ENCODE measurements around the gene LMAN2L.

Gene LMAN2L

GRCh38 chr2:96661324-96661723 lies 78.5 kb downstream of the LMAN2L start:
- Histone ChIP-seq H3K36me3 (no peaks in the 10 kb centered on the region), H3K27ac (no peak overlapping the region), H3K4me3 (ENCODE audit: low read depth in 1 of 2, low read length in 1 of 2) (no peak overlapping the region), H3K27me3 (no peaks in the 10 kb centered on the region), H3K4me1 (ENCODE audit: control insufficient read depth in 1 of 2, insufficient read depth in 1 of 2, low read depth in 1 of 2, low read length in 1 of 2) (peaks cover 14 to 27% of the 10 kb centered on the region in 2 experiments), H3K9me3 (no peaks in the 10 kb centered on the region)
- no peak for TF ChIP-seq CTCF (IDR thresholded peaks at IDR 0.05)

GRCh38 chr2:96656540-96656939 lies 83.3 kb downstream of the LMAN2L start:
- H3K36me3 ChIP-seq, result no peaks in the 10 kb centered on the region
- peak overlapping the region; percentile 44 for H3K27ac ChIP-seq
- H3K4me3 ChIP-seq (ENCODE audit: low read depth in 1 of 2, low read length in 1 of 2), result no peak overlapping the region
- H3K27me3 ChIP-seq, result no peaks in the 10 kb centered on the region
- no peaks in the 10 kb centered on the region for H3K9me3 ChIP-seq
- peaks cover 6 to 7% of the 10 kb centered on the region in 2 experiments for H3K4me1 ChIP-seq (ENCODE audit: control insufficient read depth in 1 of 2, insufficient read depth in 1 of 2, low read depth in 1 of 2, low read length in 1 of 2)
- TF ChIP-seq CTCF (IDR thresholded peaks at IDR 0.05), result no peak
